Neural cell (in vitro differentiated cells): ENCODE measurements around the gene ZBTB12.
A peak's percentile ranks its signal among the peaks of the same experiment; 100 is the strongest.

ENCODE experiments used
- CTCF ChIP-seq: fragments of 450-650 bp; IDR thresholded peaks from 2 replicates; pipeline ENCODE4 v1.5.1; 2014; ENCODE audit warnings: antibody characterized with exemption, mild to moderate bottlenecking, moderate library complexity; ENCODE audit not compliant: poor library complexity, severe bottlenecking
- EP300 ChIP-seq: fragments of 450-650 bp; conservative IDR thresholded peaks from 2 replicates; pipeline ENCODE4 v1.6.1; 2014; ENCODE audit warnings: antibody characterized with exemption, mild to moderate bottlenecking, moderate library complexity; ENCODE audit not compliant: poor library complexity, severe bottlenecking

- TF ChIP-seq CTCF (peak; percentile 58), EP300 (no peak)
These were observed 13.3 kb downstream of the ZBTB12 start for GRCh38 chr6:31888276-31889258.
